Liver (tissue), 9 donors: ENCODE results near the gene CKM. TPM values are rescaled to one million over a fixed set of nuclear protein-coding genes. Genes with fewer than 3 reads are reported as not detected.
A peak's percentile ranks its signal among the peaks of the same experiment; 100 is the strongest.

ENCODE experiments used
- DNase-seq: peaks from one replicate; pipeline ENCODE4 v3.0.0-alpha.2; 2017; ENCODE audit warnings: low spot score
- H3K27ac ChIP-seq, 2 donors: one replicate each; pipeline ENCODE4 v1.7.0; 2013; ENCODE audit warnings: inconsistent platforms in 2 of 2, low read length in 2 of 2, control low read depth in 1 of 2, low read depth in 1 of 2, mild to moderate bottlenecking in 1 of 2
- H3K27me3 ChIP-seq, 4 donors: one replicate each; pipeline versions ENCODE4 v1.6.1 to v1.7.0; 2013; ENCODE audit warnings: low read length in 3 of 4, inconsistent platforms in 1 of 4, mild to moderate bottlenecking in 1 of 4, moderate library complexity in 1 of 4; ENCODE audit not compliant: control insufficient read depth in 4 of 4, insufficient read depth in 4 of 4
- H3K36me3 ChIP-seq, 4 donors: one replicate each; pipeline versions ENCODE4 v1.6.1 to v1.7.0; 2013; ENCODE audit warnings: low read length in 3 of 4, mild to moderate bottlenecking in 3 of 4, low read depth in 1 of 4, moderate library complexity in 1 of 4; ENCODE audit not compliant: control insufficient read depth in 4 of 4, insufficient read depth in 3 of 4
- H3K4me1 ChIP-seq, 4 donors: one replicate each; pipeline versions ENCODE4 v1.6.1 to v1.7.0; 2013; ENCODE audit warnings: low read length in 3 of 4, mild to moderate bottlenecking in 3 of 4, moderate library complexity in 1 of 4; ENCODE audit not compliant: control insufficient read depth in 4 of 4, insufficient read depth in 4 of 4
- H3K4me3 ChIP-seq, 3 donors: one replicate each; pipeline versions ENCODE4 v1.6.1 to v1.7.0; 2013; ENCODE audit warnings: low read length in 3 of 3, control low read depth in 1 of 3, low read depth in 1 of 3, mild to moderate bottlenecking in 1 of 3
- H3K9ac ChIP-seq, 2 donors: one replicate each; pipeline ENCODE4 v1.7.0; 2013; ENCODE audit warnings: low read length in 2 of 2, mild to moderate bottlenecking in 2 of 2, moderate library complexity in 2 of 2, control low read depth in 1 of 2, low read depth in 1 of 2
- H3K9me3 ChIP-seq, 4 donors: one replicate each; pipeline versions ENCODE4 v1.6.1 to v1.7.0; 2013; ENCODE audit warnings: low read length in 3 of 4; ENCODE audit not compliant: control insufficient read depth in 4 of 4
- EGR1 ChIP-seq, 2 donors: IDR thresholded peaks; 2 replicates each; pipeline ENCODE4 v1.6.1; 2016 to 2018; ENCODE audit warnings: antibody characterized with exemption in 2 of 2, low read depth in 2 of 2
- FOXA1 ChIP-seq: IDR thresholded peaks from 2 replicates; pipeline ENCODE4 v1.6.1; 2016; ENCODE audit warnings: antibody characterized with exemption
- FOXA2 ChIP-seq: IDR thresholded peaks from 2 replicates; pipeline ENCODE4 v1.6.1; 2016; ENCODE audit warnings: antibody characterized with exemption
- GABPA ChIP-seq, 2 donors: IDR thresholded peaks in 1 of 2; conservative IDR thresholded peaks in 1 of 2; 2 replicates each; pipeline ENCODE4 v1.6.1; 2016; ENCODE audit warnings: antibody characterized with exemption in 2 of 2, mild to moderate bottlenecking in 1 of 2, moderate library complexity in 1 of 2
- JUND ChIP-seq, 2 donors: IDR thresholded peaks; 2 replicates each; pipeline ENCODE4 v1.6.1; 2016; ENCODE audit warnings: antibody characterized with exemption in 2 of 2
- NR2F2 ChIP-seq: IDR thresholded peaks from 2 replicates; pipeline ENCODE4 v1.6.1; 2016; ENCODE audit warnings: antibody characterized with exemption
- RAD21 ChIP-seq, 2 donors: IDR thresholded peaks; 2 replicates each; pipeline ENCODE4 v1.6.1; 2016; ENCODE audit warnings: antibody characterized with exemption in 2 of 2, mild to moderate bottlenecking in 2 of 2
- RXRA ChIP-seq, 2 donors: IDR thresholded peaks; 2 replicates each; pipeline ENCODE4 v1.6.1; 2017 to 2018; ENCODE audit warnings: antibody characterized with exemption in 2 of 2, mild to moderate bottlenecking in 1 of 2
- SP1 ChIP-seq: IDR thresholded peaks from 2 replicates; pipeline ENCODE4 v1.6.1; 2018; ENCODE audit warnings: antibody characterized with exemption, mild to moderate bottlenecking
- TAF1 ChIP-seq: conservative IDR thresholded peaks from 2 replicates; pipeline ENCODE4 v1.6.1; 2016; ENCODE audit warnings: antibody characterized with exemption, mild to moderate bottlenecking
- YY1 ChIP-seq: IDR thresholded peaks from 2 replicates; pipeline ENCODE4 v1.6.1; 2016; ENCODE audit warnings: antibody characterized with exemption, mild to moderate bottlenecking
- WGBS: extraction: QIAGEN DNeasy Blood & Tissue Kit; methylation state at CpG from one replicate; pipeline ENCODE4 v1.1.7; 2013; 5-methylcytosine and 5-hydroxymethylcytosine counted together
- polyA plus RNA-seq, 2 donors: library from polyadenylated mRNA; stranded (reverse) in 1 of 2; unstranded in 1 of 2; fragments of 200-250 nt in 1 of 2; fragments of >200 nt in 1 of 2; fragmentation: Nextera tagmentation in 1 of 2; extraction: Ambion mirVana in 1 of 2; gene quantifications; one replicate each; pipeline versions ENCODE4 v1.2.1 to v1.2.3, GENCODE V29; 2013 to 2015
- total RNA-seq, 2 donors: library from RNA; depleted of rRNA; stranded (reverse); fragments of >200 nt; gene quantifications; one replicate each; pipeline ENCODE4 v1.2.3, GENCODE V29; 2014
- TF ChIP-seq, protein P1 (sequence below): IDR thresholded peaks from 2 replicates; pipeline ENCODE4 v1.6.1; 2016; ENCODE audit warnings: antibody characterized with exemption
- TF ChIP-seq, protein P2 (sequence below): IDR thresholded peaks from 2 replicates; pipeline ENCODE4 v1.6.1; 2016; ENCODE audit warnings: antibody characterized with exemption
- TF ChIP-seq, protein P3 (sequence below): IDR thresholded peaks from 2 replicates; pipeline ENCODE4 v1.6.1; 2016; ENCODE audit warnings: antibody characterized with exemption, mild to moderate bottlenecking
- TF ChIP-seq, protein P4 (sequence below): fragments of 150-350 bp; IDR thresholded peaks from 2 replicates; pipeline ENCODE4 v1.5.1; 2017; ENCODE audit warnings: improper control_type of control experiment, low read depth, low read length; ENCODE audit not compliant: missing input control
- TF ChIP-seq, protein P5 (sequence below): IDR thresholded peaks from 2 replicates; pipeline ENCODE4 v1.6.1; 2016; ENCODE audit warnings: antibody characterized with exemption
- donor health status: healthy.
- donor health status: healthy.
- donor health status: healthy.
- donor health status: healthy.
- donor health status: healthy.

The CKM gene
- total and polyA plus RNA-seq, 4 donors, result 0.05 to 0.37 (median 0.17) TPM; not detected in 1

DNA sequence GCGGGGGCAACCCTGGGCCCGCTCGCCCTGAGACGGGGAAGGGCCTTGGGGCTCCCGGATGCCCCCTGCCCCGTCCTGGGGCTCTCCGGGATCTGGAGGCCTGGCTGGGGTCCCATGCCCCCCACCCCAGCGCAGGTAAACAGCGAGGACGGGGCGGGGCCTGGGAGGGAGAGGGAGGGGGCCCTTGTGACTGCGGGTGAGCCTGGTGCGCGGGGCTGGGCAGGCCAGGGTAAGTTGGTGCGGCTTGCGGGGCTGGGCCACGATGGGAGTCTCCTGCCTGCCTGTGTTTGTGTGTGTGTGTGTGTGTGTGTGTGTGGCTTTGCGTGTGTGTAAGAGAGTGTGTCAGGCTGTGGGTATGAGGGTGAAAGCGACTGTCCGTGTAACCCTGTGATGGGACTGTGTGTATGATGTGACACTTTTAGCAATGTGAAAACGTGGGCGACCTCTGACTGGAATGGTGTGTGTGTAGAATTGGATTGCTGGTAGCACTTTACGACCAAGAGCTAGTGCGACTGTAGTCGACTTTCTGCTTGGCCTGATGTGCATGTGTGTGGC is 18.3 kb upstream of the CKM start:
- no peaks in the 10 kb centered on the region for H3K9me3 ChIP-seq
- H3K36me3 ChIP-seq, result no peaks in the 10 kb centered on the region
- 19% methylated on average over 25 of the region's 25 CpGs for WGBS
- H3K4me1 ChIP-seq, result peaks cover 6 to 11% (median 8%) of the 10 kb centered on the region in 4 donors
- DNase-seq, result no peak
- no peak overlapping the region for H3K27ac ChIP-seq
- peak overlapping the region in 1 of 3 donors; percentile 39 for H3K4me3 ChIP-seq
- no peak overlapping the region for H3K9ac ChIP-seq
- no peaks in the 10 kb centered on the region for H3K27me3 ChIP-seq
- TF ChIP-seq, protein P1, sequence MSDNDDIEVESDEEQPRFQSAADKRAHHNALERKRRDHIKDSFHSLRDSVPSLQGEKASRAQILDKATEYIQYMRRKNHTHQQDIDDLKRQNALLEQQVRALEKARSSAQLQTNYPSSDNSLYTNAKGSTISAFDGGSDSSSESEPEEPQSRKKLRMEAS, result no peak
- TF ChIP-seq, protein P2, sequence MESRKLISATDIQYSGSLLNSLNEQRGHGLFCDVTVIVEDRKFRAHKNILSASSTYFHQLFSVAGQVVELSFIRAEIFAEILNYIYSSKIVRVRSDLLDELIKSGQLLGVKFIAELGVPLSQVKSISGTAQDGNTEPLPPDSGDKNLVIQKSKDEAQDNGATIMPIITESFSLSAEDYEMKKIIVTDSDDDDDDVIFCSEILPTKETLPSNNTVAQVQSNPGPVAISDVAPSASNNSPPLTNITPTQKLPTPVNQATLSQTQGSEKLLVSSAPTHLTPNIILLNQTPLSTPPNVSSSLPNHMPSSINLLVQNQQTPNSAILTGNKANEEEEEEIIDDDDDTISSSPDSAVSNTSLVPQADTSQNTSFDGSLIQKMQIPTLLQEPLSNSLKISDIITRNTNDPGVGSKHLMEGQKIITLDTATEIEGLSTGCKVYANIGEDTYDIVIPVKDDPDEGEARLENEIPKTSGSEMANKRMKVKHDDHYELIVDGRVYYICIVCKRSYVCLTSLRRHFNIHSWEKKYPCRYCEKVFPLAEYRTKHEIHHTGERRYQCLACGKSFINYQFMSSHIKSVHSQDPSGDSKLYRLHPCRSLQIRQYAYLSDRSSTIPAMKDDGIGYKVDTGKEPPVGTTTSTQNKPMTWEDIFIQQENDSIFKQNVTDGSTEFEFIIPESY, result no peak
- TF ChIP-seq NR2F2 (no peak), RAD21 (IDR thresholded peaks at IDR 0.05) (no peak), RXRA (IDR thresholded peaks at IDR 0.05) (no peak), FOXA1 (no peak), JUND (IDR thresholded peaks at IDR 0.05) (no peak), EGR1 (IDR thresholded peaks at IDR 0.05; ENCODE audit: low read depth in 2 of 2) (no peak), YY1 (no peak), SP1 (no peak), FOXA2 (no peak), TAF1 (no peak), GABPA (IDR thresholded peaks at IDR 0.05 in 1 of 2, conservative IDR thresholded peaks at IDR 0.05 in 1 of 2) (no peak)
- TF ChIP-seq, protein P3, sequence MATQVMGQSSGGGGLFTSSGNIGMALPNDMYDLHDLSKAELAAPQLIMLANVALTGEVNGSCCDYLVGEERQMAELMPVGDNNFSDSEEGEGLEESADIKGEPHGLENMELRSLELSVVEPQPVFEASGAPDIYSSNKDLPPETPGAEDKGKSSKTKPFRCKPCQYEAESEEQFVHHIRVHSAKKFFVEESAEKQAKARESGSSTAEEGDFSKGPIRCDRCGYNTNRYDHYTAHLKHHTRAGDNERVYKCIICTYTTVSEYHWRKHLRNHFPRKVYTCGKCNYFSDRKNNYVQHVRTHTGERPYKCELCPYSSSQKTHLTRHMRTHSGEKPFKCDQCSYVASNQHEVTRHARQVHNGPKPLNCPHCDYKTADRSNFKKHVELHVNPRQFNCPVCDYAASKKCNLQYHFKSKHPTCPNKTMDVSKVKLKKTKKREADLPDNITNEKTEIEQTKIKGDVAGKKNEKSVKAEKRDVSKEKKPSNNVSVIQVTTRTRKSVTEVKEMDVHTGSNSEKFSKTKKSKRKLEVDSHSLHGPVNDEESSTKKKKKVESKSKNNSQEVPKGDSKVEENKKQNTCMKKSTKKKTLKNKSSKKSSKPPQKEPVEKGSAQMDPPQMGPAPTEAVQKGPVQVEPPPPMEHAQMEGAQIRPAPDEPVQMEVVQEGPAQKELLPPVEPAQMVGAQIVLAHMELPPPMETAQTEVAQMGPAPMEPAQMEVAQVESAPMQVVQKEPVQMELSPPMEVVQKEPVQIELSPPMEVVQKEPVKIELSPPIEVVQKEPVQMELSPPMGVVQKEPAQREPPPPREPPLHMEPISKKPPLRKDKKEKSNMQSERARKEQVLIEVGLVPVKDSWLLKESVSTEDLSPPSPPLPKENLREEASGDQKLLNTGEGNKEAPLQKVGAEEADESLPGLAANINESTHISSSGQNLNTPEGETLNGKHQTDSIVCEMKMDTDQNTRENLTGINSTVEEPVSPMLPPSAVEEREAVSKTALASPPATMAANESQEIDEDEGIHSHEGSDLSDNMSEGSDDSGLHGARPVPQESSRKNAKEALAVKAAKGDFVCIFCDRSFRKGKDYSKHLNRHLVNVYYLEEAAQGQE, result no peak
- TF ChIP-seq, protein P4, sequence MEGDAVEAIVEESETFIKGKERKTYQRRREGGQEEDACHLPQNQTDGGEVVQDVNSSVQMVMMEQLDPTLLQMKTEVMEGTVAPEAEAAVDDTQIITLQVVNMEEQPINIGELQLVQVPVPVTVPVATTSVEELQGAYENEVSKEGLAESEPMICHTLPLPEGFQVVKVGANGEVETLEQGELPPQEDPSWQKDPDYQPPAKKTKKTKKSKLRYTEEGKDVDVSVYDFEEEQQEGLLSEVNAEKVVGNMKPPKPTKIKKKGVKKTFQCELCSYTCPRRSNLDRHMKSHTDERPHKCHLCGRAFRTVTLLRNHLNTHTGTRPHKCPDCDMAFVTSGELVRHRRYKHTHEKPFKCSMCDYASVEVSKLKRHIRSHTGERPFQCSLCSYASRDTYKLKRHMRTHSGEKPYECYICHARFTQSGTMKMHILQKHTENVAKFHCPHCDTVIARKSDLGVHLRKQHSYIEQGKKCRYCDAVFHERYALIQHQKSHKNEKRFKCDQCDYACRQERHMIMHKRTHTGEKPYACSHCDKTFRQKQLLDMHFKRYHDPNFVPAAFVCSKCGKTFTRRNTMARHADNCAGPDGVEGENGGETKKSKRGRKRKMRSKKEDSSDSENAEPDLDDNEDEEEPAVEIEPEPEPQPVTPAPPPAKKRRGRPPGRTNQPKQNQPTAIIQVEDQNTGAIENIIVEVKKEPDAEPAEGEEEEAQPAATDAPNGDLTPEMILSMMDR, result no peak
- TF ChIP-seq, protein P5, sequence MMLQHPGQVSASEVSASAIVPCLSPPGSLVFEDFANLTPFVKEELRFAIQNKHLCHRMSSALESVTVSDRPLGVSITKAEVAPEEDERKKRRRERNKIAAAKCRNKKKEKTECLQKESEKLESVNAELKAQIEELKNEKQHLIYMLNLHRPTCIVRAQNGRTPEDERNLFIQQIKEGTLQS, result no peak
